ENCODE measurements around the gene TRIM3.
A peak's percentile ranks its signal among the peaks of the same experiment; 100 is the strongest.
"Not testable (repeated sequence)": the region's sequence is repeated elsewhere in the genome, so short reads cannot be mapped to it uniquely, and the experiment has no call there.

Gene TRIM3

DNA sequence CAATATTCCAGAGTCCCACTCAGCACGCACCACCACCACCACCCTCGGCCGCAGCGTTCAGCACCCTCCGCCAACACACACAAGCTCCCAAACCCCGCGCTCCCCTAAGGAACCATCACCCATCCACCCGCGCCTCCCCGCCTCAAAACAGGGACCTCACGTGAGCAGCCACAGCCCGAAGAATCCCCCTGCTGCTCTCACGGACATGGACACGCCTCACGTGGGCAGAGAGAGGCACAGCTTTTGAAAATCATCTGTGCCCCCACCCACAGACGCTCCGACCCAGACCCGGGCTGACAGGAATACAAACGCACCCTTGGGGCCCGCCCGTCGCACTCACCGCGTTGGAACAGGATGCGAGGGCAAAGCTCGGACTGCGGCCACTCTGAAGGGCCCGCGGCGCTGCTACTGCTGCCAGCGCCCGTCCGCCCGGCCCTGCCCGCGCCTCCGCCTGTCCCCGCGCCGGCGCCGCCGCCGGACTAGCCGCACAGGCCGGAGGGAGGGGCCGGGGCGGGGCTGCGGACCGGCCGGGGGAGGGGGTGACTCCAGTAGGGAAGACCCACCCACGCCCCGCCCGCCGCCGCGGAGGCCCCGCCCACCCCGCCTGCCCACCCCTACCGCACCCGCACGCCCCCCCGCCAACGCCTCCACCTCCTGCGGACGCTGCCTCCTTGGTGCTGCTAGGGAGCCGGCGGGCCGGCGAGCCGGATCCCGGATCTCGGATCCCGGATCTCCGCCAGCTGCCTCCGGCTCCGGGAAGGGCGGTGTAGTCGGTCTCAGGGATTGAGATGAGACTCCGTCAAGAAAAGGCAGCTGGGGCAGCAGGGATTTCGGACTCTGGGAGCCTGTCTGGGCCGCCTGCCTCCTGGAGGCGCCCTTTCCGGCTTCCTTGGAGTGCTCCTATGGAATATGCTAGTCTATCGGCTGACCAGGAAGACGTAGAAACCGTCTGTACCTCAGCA, at the start of gene TRIM3:
Gene TRIM3 (minus strand): TSS at position 491 of the 962 bp plus-strand sequence. CDS start 8,246 bp downstream, outside the sequence.
- peak; percentile 79 for DNase-seq

DNA sequence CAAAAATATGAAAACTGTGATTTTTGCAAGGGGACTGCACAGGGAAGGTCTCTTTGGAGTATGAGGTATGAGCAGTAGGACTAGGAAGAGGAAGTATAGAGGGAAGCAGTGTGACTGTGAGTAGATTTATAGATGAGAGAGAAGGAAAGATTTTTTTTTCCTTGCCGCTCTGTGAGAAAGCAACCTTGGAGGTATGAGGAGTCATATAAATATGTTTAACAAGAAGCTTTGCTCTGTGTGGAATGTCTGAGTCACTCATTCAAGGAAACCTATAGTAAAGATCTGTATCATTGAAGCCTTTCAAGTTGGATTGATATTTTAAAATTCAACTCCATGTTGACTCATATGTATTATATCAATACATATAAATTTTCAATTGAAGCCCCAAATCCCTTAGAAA, 49.5 kb upstream of the TRIM3 start:
- DNase-seq, result peak; percentile 43

DNA sequence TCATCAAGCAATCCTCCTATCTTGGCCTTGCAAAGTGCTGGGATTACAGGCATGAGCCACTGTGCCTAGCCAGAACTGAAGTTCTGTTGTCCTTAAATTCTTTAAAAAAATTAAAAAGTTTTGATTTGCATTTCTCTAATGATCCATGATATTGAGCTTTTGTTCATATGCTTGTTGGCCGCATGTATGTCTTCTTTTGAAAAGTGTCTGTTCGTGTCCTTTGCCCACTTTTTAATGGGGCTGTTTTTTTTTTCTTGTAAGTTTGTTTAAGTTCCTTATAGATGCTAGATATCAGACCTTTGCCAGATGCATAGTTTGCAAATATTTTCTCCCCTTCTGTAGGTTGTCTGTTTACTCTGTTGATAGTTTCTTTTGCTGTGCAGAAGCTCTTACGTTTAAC, 48.2 kb upstream of the TRIM3 start:
- not testable (repeated sequence) for DNase-seq

DNA sequence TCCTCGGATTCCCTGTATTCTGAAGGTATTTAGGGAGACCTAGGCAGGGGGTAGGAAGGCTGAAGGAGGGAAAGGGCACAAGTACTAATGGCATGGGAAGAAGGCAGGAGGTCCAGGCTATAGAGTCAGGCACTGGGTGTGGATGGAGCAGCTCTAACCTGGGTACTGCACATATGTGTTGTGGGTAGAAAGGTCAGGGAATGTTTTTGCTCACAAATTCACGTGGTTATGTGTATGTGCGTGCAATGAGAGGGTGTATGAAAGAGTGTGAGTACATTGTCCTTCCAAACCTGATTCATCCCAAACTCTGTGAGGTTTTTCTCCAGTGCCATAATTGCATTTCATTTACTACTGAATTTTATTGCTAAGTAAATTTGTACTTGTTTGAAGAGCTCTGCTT, 46.5 kb upstream of the TRIM3 start:
- DNase-seq, result no peak

DNA sequence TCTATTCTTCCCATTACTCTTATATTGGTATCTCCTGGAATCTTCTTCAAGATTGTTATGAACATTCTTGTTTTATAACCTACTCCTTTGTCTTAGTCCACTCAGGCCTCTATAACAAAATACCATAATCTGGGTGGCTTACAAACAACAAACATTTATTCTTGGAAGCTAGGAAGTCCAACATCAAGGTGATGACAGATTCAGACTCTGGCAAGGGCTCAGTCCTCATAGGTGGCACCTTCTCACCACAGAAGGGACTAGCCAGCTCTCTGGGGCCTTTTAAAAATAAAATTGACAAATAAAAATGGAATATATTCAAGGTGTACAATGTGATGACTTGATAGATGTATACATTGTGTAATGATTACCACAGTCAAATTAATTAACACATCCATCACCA, 43.1 kb upstream of the TRIM3 start:
- no peak for DNase-seq

DNA sequence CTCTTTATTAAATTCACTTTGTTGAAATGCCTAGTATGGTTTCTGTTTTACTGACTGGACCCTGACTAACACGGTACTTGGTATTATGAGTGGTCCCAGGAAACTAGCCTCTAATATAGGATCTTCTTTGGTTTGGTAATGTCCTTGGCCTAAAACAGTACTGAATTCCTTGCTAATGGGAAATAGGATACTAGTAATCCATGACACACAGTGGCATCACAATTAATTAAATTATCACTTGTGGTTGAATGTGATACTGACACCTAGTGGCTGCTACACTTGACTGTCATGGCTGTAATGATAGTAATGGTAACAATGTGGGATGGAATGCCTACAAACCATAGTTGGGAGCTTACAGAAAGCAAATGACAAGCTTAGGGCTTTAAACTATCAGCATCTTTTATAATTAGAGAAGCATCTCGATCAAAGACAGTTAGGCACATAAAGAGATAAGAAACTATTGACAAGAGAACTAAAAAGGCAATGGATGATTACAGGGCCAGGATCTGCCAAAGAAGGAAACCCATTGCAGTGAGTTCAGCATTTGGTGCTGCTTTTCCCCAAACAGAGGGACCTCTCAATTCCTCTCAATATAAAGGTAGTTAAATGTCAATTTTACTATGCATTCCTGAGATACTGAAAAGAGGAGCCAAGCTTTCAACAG, 32.0 kb upstream of the TRIM3 start:
- DNase-seq, result no peak

DNA sequence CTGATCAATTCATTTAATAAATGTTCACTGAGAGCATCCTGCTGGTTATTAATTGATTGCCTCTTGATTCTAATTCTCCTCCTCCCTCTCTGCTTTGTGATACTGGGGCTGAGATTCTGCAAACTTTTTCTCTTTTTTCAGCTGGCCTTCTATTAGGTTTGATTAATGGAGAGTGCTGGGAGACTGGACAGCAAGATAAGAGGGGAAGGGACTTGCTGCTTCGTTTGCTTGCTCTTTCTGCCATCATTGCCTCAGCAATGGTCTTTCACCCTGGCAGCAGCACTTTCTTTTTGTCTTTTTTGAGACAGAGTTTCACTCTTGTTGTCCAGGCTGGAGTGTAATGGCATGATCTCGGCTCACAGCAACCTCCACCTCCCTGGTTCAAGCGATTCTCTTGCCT, 30.4 kb upstream of the TRIM3 start:
- no peak for DNase-seq

DNA sequence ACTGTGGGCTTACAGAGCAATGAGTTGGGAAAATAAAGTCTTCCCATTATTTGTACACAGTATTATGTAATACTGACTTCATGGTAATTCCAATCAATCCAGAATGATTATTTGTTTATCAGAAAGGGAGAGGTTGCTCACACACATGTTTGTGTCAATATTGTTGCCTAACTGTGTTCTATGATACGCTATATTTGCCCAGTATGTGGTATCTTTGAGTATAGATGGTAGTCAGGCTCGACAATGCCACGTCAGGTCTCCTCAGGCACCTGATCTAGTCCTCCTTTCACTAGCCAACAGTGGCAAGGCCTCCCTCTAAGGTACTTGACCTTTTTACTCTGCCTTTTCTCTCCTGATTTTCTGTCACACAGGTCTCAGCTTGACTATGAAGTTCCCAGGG, 28.6 kb upstream of the TRIM3 start:
- no peak for DNase-seq

DNA sequence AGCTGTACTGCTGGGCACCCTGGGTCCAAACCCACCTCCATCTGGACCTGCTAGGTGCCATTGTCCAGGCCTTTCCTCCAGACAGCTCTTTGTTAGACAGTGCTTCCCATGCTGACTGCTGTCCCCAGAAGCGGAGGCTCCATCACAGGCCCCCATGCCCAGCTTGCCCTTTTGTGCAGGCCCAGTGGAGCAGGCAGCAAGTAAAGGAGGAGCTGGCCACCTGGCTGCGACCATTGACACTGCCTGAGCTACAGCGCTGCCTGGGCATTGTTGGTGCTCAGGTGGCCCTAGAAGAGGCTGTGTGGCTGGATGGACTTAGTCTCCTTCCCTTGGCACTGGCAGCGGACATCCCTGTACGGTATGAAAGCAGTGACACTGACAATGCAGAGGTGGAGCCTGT, 24.8 kb upstream of the TRIM3 start:
- DNase-seq, result no peak

DNA sequence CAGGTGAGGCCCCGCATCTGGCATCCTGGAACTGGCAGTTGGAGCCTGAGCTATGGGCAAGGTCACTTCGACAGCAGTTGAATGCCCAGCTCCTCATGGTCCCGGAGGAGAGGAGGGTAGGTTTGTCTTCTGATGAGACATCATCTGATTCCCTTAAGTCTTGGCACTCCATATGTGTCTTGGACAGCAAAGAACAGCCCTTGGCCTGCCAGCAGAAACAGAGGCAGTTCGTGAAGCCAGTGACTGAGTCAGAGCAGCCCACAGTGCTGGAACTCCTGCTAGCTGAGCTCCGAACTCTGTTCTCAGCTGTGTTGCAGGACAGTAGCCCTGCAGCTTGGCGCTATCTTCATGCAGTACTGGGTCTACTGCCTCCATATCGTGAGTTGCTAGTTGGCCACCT, 24.4 kb upstream of the TRIM3 start:
- DNase-seq, result no peak

DNA sequence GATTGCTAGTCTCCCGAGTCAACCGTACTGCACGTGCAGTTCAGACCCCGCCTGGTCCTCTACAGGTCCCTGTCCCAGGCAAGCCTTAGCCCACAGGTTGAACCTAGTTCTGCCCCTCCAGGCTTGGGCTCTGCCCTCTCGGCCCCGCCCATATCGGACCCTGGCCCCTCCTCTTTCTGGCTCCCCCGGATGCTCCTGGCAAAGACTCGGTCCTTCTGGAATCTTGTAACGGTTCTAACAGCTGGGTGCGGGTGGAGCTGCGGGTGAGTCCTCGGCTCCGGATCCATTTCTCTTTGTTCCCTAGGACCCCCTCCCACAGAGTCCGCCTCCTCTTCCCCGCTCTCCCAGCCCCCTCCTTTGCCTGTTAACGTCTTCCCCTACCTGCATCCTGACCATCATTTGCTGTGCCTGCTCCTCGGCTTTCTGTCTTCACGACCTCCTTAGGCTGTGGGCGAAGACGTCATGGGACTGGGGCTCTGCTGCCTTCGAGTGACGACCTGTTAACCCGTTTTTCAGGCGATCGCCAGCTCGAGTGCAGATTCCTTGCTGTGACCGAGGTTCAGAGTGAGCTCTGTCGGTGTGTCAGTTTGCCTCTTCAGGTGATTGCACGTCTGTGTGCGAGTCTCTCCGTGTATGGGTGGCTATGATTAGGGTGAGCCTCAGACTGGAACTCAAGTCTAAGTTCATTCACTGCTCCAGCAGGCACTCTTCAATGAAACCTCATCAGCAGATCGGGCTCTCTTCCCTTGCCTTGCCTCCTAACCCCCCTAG, 23.5 kb upstream of the TRIM3 start, which contains the start of gene DNHD1:
Gene DNHD1 (plus strand): TSS at position 212 of the 771 bp plus-strand sequence. CDS start 936 bp downstream, outside the sequence.
- DNase-seq, result no peak

DNA sequence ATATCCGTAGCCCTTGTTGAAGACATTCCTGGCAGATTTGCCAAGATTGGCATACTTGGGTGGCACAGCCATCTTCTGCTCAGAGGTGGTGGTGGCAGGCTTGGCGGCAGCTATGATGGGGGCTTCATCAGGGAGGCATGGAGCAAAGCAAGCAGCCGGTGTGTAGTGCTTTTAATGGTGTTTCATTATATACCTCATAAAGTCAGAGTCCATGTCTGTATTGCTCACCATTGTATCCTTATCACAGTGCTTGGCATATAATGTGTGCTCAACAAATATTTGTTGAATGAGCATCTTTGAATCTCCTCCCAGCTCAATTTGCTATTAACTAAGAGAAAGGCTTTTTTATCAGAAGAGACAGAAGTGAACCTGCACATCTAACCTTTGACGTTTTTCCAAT, 15.6 kb upstream of the TRIM3 start:
- no peak for DNase-seq

DNA sequence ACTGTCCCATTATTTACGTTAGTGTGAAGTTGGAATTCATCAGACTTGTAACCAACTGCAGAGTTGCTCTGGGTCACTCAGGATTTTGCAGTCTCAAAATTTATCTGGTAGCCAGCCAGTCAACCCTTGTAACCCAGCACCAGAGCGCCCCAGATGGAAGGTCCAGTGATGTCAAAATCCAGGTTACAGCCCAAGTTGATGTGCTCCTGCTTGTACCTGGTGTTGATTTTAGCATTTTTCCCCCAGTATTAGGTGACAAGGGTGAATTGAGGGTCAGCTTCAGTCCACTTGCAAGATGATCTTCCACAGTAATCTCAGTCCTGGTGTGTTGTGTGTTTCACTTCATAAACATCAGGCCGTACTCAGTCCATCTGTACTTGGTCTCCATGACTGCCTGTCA, 15.1 kb upstream of the TRIM3 start:
- DNase-seq, result no peak

DNA sequence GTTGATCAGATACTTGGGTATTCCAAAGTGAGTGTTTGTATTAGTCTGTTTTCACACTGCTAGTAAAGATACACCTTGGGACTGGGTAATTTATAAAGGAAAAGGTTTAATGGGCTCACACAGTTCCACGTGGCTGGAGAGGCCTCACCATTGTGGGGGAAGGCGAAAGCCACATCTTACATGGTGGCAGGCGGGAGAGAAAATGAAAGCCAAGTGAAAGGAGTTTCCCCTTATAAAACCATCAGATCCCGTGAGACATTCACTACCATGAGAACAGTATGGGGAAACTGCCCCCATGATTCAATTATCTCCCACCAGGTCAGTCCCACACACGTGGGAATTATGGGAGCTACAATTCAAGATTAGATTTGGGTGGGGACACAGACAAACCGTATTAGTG, 14.6 kb upstream of the TRIM3 start:
- no peak for DNase-seq

DNA sequence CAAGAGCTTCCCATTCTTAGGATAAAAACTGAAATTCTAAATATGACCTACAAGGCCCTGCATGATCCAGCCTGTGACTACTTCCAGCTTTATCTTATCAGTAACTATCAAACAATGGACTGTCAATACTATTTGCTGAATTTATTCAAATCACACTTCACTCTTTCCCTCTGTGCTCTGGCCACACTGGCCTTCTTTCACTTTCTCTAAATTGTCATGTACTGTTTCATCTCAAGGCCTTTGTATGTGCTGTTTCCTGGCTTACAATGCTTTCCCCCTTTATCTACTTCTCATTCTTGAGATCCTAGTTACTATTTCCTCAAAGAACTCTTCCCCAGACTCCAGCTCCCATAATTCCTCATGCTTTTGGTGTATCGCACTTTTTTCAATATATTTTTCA, 13.2 kb upstream of the TRIM3 start:
- DNase-seq, result no peak

DNA sequence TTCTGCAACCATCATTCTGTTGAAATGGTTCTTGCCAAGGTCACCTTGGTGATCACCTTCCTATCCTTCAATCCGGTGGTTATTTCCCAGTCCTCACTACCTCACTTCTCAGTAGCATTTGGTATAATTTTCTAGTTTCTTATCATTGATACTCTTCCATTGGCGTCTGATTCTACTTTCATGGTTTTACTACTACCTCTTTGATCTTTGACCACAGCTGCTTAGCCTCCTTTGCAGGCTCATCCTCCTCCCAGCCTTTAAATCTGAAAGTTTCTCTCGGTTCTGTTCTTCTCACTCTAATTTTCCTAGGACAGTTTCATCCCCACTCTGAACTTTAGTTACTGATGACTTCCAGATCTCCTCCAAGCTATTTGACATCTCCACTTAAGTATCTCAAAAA, 12.5 kb upstream of the TRIM3 start:
- DNase-seq, result no peak

DNA sequence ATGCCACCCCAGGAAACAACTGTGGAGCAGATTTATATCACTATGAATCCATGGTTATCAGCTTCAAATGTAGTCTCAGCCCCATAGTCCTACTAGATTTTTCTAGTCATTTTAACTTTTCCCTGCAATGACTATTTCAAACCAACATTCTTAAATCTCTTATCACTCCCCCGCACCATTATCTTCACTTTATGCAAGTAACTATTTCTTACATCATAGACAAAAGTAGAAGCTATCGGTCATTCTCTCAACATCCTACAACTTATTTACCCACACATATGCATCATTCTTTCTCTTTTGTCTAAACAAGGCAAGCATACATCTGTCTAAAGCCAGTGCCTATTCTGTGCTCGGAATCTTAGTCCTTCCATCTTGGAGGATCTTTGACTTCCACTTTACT, 11.9 kb upstream of the TRIM3 start:
- DNase-seq, result no peak

DNA sequence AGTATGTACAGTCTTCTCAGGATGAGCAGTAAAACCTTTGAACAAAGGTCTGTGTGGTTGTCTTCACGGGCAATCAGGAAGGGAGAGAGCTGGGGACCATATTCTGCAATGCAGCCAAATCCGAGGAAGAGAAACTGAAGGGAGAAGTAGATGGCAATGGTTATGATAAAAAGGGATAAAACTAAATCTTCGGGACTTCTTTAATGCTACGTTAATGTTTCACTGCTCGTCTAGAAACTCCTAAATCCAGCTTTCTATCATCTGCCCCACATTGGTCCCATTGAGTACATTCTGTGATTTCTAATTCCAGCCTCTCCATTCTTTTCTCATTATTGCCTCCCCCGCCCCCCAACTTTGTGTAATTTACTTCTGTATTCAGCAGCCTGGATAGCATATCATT, 9.3 kb upstream of the TRIM3 start:
- DNase-seq, result no peak

DNA sequence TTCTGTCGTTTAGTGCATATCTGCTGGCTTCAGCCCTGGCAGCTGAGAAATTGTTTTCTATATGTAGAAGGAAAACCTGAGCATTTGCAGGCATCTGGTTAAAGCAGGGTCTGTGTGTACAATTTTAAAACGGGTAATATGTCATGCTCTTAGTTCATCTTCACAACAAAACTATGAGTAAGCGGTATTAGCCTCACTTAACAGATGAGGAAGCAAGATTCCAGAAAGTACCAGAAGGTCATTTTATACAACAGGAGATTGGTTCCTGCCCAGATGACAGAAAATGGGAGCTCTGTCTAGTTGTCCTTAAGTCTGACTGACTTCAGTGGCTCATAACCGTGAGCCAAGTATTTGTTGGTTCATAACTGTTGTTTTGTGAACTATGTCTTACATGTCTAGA, 8.7 kb upstream of the TRIM3 start:
- no peak for DNase-seq

DNA sequence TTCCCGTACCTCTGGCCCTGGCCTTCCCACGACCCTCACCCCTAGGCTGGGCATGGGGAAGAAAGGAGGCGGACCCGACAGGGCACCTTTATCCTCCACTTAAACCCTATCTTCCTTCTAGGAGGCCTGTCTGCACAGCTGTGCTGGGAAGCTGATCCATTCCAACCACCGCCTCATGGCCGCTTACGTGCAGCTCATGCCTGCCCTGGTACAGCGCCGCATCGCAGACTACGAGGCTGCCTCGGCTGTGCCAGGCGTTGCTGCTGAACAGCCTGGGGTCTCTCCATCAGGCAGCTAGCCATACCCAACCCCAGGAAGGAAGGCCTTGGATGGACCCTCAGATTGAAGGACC, 8.2 kb upstream of the TRIM3 start:
- DNase-seq, result no peak

DNA sequence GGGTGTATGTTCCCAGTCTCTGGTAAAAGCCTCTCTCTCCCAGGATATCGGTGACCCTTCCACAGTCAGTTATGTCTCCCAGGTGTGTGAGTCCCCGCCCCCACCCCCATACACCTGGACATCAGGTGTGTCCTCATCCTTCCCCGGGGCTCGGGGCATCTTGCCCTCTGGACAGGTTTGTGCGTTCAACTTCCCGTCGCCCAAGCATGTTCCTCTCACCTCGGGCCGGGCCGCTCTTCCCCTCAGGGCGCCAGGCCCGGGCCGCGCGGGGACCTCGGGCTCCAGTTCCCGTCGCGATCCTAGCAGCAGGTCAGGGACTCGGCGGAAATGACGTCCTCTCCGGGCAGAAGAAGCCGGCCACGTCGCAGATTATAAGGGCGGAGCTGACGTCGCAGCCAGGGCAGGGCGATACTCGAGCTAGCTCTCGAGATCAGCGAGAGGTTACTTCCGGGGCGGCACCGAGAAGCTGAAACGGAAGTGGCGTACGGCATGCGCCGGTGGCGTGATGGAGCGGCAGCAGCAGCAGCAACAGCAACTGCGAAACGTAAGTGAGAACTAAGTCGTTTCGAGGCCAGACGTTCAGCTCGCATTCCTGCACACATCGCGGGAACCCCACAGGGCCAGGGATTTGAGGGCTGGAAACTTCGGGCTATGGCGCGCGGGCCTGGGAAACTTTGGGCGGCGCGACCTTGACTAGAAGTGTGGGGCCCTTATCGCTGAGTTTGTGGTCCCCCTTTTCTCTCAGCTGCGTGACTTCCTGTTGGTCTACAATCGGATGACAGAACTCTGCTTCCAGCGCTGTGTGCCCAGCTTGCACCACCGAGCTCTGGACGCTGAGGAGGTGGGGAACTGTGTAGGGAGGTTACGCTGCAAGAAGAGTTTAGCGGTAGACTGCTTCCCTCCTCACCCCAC, 7.5 kb upstream of the TRIM3 start, which contains the start of the genes ARFIP2 and TIMM10B:
Gene ARFIP2 (minus strand): TSS at position 320 of the 912 bp plus-strand sequence. CDS start 910 bp downstream, outside the sequence.
Gene TIMM10B (plus strand): TSS at position 490 of the 912 bp plus-strand sequence. CDS start 16 bp downstream, at position 506.
- DNase-seq, result peak; percentile 98

DNA sequence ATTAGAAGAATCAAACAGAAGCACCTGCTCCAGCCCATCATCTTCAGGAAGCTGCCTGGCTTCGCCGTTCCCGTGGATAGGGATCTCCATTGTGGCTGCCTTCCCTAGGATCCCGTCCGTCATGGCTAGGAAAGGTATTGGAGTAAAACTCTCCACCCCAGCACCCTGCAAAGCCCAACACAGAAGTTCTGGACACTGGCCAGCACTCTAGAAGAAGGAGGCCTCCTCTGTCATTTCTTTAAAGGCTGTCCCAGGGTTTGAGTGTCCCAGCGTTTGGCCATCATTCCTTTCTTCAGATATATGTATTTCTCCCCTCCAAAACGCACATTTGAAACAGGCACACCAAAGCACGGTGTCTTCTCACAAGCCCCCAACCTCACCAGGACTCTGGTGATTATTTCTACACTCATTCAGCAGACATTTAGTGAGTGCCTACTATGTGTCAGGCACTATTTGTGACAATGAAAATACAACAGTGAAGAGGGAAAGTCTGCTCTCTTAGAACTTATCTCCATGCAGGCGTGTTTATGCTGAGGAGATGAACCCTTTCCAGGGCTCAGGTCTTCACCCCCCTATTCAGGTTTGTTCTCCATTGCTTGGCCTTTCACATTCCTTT, 6.7 kb upstream of the TRIM3 start:
- no peak for DNase-seq
